Measurements from ENCODE around the gene AUP1. TPM values are rescaled to one million over a fixed set of nuclear protein-coding genes. Genes with fewer than 3 reads are reported as not detected.
"Not testable (repeated sequence)": the region's sequence is repeated elsewhere in the genome, so short reads cannot be mapped to it uniquely, and the experiment has no call there.

The AUP1 gene
- total and polyA plus RNA-seq, 2 donors (not counting 1 experiment from before 2014, with no cell fraction given), result 54.0 to 70.4 TPM

DNA sequence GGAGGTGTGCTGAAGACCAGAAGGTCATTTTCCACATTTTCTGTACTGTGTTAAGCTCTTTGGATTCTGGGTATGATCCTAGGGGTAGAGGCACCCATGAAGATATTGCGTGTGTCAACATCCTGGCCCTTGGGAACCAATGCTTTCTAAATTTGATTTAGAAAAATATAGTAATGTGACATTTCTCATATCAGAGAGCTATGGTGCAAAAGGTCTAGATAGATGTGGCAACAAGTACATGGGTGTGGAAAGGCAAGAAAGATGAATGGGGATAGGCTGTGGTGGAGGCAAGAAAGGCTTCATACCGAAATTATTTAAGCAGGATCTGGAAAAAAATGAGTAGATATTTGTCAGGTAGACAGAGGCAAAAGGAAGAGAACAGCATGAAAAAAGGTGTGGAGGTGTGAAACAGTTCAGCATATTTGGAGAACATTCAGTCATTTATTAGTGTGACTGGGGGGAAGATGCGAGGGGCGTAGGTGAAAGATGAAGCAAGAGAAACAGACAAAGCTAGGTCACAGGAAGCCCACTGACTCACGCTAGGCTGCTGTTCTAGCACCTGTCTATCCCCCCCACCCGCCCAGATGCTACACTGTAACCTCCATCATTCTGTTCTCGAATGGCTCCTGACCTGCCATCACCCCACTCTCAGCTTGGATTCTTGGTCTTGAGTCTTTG, 36.7 kb upstream of the AUP1 start:
- TF ChIP-seq EZH2 (IDR thresholded peaks at IDR 0.05; ENCODE audit: low read length, missing control alignments), result no peak
- TF ChIP-seq, protein P1, sequence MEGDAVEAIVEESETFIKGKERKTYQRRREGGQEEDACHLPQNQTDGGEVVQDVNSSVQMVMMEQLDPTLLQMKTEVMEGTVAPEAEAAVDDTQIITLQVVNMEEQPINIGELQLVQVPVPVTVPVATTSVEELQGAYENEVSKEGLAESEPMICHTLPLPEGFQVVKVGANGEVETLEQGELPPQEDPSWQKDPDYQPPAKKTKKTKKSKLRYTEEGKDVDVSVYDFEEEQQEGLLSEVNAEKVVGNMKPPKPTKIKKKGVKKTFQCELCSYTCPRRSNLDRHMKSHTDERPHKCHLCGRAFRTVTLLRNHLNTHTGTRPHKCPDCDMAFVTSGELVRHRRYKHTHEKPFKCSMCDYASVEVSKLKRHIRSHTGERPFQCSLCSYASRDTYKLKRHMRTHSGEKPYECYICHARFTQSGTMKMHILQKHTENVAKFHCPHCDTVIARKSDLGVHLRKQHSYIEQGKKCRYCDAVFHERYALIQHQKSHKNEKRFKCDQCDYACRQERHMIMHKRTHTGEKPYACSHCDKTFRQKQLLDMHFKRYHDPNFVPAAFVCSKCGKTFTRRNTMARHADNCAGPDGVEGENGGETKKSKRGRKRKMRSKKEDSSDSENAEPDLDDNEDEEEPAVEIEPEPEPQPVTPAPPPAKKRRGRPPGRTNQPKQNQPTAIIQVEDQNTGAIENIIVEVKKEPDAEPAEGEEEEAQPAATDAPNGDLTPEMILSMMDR (conservative IDR thresholded peaks at IDR 0.05 in 1 of 2, IDR thresholded peaks at IDR 0.05 in 1 of 2; ENCODE audit: low read depth in 1 of 2, low read length in 2 of 2), result no peak

DNA sequence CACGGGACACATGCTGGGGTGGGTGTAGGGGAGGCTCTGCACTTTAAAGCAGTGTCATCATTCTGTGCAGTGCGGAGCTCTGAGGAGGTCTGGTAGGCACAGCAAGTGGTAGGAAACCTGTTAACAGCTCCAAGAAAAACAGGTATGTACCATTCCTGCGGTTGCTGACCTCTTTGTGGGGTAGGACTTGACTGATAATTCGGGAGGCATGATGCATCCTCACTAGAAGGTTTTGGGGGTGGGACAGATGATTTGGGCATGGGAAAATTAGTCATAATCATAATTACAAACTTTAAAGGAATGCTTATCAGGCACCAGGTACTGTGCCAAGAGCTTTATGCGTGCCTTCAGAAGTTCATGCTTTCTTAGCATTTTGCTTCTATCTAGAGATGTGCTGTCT, 34.7 kb upstream of the AUP1 start:
- Histone ChIP-seq H3K4me3 (replicated peaks in 1 of 4; ENCODE audit: control extremely low read depth in 1 of 4, insufficient read depth in 1 of 4, low read depth in 3 of 4, low read length in 4 of 4) (no peak overlapping the region), H3K27ac (ENCODE audit: insufficient read depth, low read length) (no peak overlapping the region), H3K36me3 (ENCODE audit: control insufficient read depth, insufficient read depth, low read length) (no peaks in the 10 kb centered on the region), H3K9me3 (ENCODE audit: control insufficient read depth, insufficient read depth, low read depth, low read length) (no peaks in the 10 kb centered on the region), H3K9ac (ENCODE audit: insufficient read depth, low read length) (no peak overlapping the region), H2AFZ (ENCODE audit: low read length) (no peak overlapping the region), H3K4me2 (ENCODE audit: extremely low read depth, insufficient read depth, low read length) (no peak overlapping the region), H3K4me1 (ENCODE audit: control insufficient read depth, extremely low read depth, insufficient read depth, low read length) (peaks cover 21% of the 10 kb centered on the region), H3K27me3 (ENCODE audit: control insufficient read depth, insufficient read depth, low read length) (no peaks in the 10 kb centered on the region), H3K79me2 (ENCODE audit: control insufficient read depth, insufficient read depth, low read length) (no peaks in the 10 kb centered on the region), H4K20me1 (ENCODE audit: control insufficient read depth, extremely low read depth, insufficient read depth, low read length) (no peaks in the 10 kb centered on the region)
- peak in 1 of 2 donors; percentile 95 for DNase-seq (ENCODE audit: low read depth in 2 of 2)
- no peak for TF ChIP-seq EZH2 (IDR thresholded peaks at IDR 0.05; ENCODE audit: low read length, missing control alignments)
- TF ChIP-seq, protein P1 (conservative IDR thresholded peaks at IDR 0.05 in 1 of 2, IDR thresholded peaks at IDR 0.05 in 1 of 2; ENCODE audit: low read depth in 1 of 2, low read length in 2 of 2), result no peak

More for the DNA sequence above, 36.7 kb upstream of the AUP1 start:
- Histone ChIP-seq H3K4me3 (replicated peaks in 1 of 4; ENCODE audit: control extremely low read depth in 1 of 4, insufficient read depth in 1 of 4, low read depth in 3 of 4, low read length in 4 of 4) (no peak overlapping the region), H3K27ac (ENCODE audit: insufficient read depth, low read length) (peak overlapping the region; percentile 28), H3K4me1 (ENCODE audit: control insufficient read depth, extremely low read depth, insufficient read depth, low read length) (peaks cover 21% of the 10 kb centered on the region), H3K79me2 (ENCODE audit: control insufficient read depth, insufficient read depth, low read length) (no peaks in the 10 kb centered on the region), H3K36me3 (ENCODE audit: control insufficient read depth, insufficient read depth, low read length) (no peaks in the 10 kb centered on the region), H2AFZ (ENCODE audit: low read length) (no peak overlapping the region), H3K4me2 (ENCODE audit: extremely low read depth, insufficient read depth, low read length) (no peak overlapping the region), H3K9me3 (ENCODE audit: control insufficient read depth, insufficient read depth, low read depth, low read length) (no peaks in the 10 kb centered on the region), H3K27me3 (ENCODE audit: control insufficient read depth, insufficient read depth, low read length) (no peaks in the 10 kb centered on the region), H4K20me1 (ENCODE audit: control insufficient read depth, extremely low read depth, insufficient read depth, low read length) (no peaks in the 10 kb centered on the region), H3K9ac (ENCODE audit: insufficient read depth, low read length) (no peak overlapping the region)
- no peak for DNase-seq (ENCODE audit: low read depth in 2 of 2)

DNA sequence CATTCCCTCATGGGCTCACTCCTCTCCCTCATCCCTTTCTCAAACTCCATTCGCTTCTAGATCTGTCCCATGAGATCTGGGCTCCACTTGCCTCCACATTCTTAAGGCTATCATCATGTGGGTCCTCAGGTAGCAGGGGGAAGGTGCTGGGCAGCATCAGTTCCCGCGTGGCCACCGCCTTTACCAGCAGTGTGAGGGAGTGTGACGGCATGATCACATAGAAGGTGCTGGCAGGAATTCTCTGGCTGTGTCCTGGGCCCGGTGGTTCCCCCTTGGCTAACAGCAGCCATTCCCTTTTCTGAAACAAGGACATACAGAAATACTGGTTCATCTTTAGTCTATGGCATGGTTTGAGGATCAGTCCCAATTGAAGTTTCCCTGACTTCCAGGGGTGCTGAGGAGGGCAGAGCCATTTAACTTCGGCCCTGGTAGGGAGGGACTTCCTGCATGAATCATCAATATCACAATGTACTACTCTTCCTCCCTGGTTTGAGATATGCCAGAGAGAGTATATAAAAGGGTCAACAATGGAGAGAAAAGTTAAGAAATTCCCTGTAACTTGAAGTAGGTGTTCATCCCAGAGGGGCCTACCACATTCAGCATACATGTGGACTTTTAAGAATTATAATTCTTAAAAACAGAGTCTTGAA, 32.7 kb upstream of the AUP1 start:
- Histone ChIP-seq H3K27ac (ENCODE audit: insufficient read depth, low read length) (no peak overlapping the region), H3K9me3 (ENCODE audit: control insufficient read depth, insufficient read depth, low read depth, low read length) (no peaks in the 10 kb centered on the region), H4K20me1 (ENCODE audit: control insufficient read depth, extremely low read depth, insufficient read depth, low read length) (no peaks in the 10 kb centered on the region), H2AFZ (ENCODE audit: low read length) (no peak overlapping the region), H3K27me3 (ENCODE audit: control insufficient read depth, insufficient read depth, low read length) (no peaks in the 10 kb centered on the region), H3K79me2 (ENCODE audit: control insufficient read depth, insufficient read depth, low read length) (no peaks in the 10 kb centered on the region), H3K4me3 (replicated peaks in 1 of 4; ENCODE audit: control extremely low read depth in 1 of 4, insufficient read depth in 1 of 4, low read depth in 3 of 4, low read length in 4 of 4) (no peak overlapping the region), H3K4me1 (ENCODE audit: control insufficient read depth, extremely low read depth, insufficient read depth, low read length) (peaks cover 9% of the 10 kb centered on the region), H3K9ac (ENCODE audit: insufficient read depth, low read length) (no peak overlapping the region), H3K4me2 (ENCODE audit: extremely low read depth, insufficient read depth, low read length) (no peak overlapping the region), H3K36me3 (ENCODE audit: control insufficient read depth, insufficient read depth, low read length) (no peaks in the 10 kb centered on the region)
- DNase-seq (ENCODE audit: low read depth in 2 of 2), result no peak
- TF ChIP-seq, protein P1 (conservative IDR thresholded peaks at IDR 0.05 in 1 of 2, IDR thresholded peaks at IDR 0.05 in 1 of 2; ENCODE audit: low read depth in 1 of 2, low read length in 2 of 2), result no peak
- no peak for TF ChIP-seq EZH2 (IDR thresholded peaks at IDR 0.05; ENCODE audit: low read length, missing control alignments)

DNA sequence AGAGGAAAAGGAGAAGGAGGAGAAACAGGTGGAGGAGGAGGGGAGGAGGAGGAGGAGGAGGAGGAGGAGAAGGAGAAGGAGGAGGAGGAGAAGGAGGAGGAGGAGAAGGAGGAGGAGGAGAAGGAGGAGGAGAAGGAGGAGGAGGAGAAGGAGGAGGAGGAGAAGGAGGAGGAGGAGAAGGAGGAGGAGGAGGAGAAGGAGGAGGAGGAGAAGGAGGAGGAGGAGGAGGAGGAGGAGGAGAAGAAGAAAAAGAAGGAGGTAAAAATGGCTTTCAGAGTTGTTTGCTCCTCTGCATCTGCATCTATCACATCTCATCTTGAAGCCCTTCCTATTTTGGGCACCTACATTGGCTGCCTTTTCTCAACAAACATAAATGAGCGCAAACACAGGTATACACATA, 31.5 kb upstream of the AUP1 start:
- not testable (repeated sequence) for H3K4me3 ChIP-seq (replicated peaks in 1 of 4; ENCODE audit: control extremely low read depth in 1 of 4, insufficient read depth in 1 of 4, low read depth in 3 of 4, low read length in 4 of 4); H3K27me3 ChIP-seq (ENCODE audit: control insufficient read depth, insufficient read depth, low read length); H3K79me2 ChIP-seq (ENCODE audit: control insufficient read depth, insufficient read depth, low read length); H3K4me2 ChIP-seq (ENCODE audit: extremely low read depth, insufficient read depth, low read length); DNase-seq (ENCODE audit: low read depth in 2 of 2); H3K36me3 ChIP-seq (ENCODE audit: control insufficient read depth, insufficient read depth, low read length); H3K9me3 ChIP-seq (ENCODE audit: control insufficient read depth, insufficient read depth, low read depth, low read length); H3K9ac ChIP-seq (ENCODE audit: insufficient read depth, low read length); H3K27ac ChIP-seq (ENCODE audit: insufficient read depth, low read length); H4K20me1 ChIP-seq (ENCODE audit: control insufficient read depth, extremely low read depth, insufficient read depth, low read length); H2AFZ ChIP-seq (ENCODE audit: low read length); H3K4me1 ChIP-seq (ENCODE audit: control insufficient read depth, extremely low read depth, insufficient read depth, low read length)
